NCI-H748 (cell line): ENCODE results near the gene G6PC1.
"Not testable (repeated sequence)": the region's sequence is repeated elsewhere in the genome, so short reads cannot be mapped to it uniquely, and the experiment has no call there.

Experiments
- DNase-seq: peaks from one replicate; lab custom pipeline; 2025; ENCODE audit not compliant: unreplicated experiment; lab: John Stamatoyannopoulos, UW

Gene G6PC1

DNA sequence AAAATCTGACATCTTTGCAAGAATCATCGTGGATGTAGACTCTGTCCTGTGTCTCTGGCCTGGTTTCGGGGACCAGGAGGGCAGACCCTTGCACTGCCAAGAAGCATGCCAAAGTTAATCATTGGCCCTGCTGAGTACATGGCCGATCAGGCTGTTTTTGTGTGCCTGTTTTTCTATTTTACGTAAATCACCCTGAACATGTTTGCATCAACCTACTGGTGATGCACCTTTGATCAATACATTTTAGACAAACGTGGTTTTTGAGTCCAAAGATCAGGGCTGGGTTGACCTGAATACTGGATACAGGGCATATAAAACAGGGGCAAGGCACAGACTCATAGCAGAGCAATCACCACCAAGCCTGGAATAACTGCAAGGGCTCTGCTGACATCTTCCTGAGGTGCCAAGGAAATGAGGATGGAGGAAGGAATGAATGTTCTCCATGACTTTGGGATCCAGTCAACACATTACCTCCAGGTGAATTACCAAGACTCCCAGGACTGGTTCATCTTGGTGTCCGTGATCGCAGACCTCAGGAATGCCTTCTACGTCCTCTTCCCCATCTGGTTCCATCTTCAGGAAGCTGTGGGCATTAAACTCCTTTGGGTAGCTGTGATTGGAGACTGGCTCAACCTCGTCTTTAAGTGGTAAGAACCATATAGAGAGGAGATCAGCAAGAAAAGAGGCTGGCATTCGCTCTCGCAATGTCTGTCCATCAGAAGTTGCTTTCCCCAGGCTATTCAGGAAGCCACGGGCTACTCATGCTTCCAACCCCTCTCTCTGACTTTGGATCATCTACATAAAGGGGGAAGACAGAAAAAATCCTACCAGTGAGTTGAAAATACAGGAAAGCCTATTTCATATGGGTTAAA, at the start of gene G6PC1:
Gene G6PC1, plus strand, starts transcription at position 340 of the 872 bp plus-strand sequence. Its CDS starts 78 bp downstream, at position 418.
- no peak for DNase-seq

DNA sequence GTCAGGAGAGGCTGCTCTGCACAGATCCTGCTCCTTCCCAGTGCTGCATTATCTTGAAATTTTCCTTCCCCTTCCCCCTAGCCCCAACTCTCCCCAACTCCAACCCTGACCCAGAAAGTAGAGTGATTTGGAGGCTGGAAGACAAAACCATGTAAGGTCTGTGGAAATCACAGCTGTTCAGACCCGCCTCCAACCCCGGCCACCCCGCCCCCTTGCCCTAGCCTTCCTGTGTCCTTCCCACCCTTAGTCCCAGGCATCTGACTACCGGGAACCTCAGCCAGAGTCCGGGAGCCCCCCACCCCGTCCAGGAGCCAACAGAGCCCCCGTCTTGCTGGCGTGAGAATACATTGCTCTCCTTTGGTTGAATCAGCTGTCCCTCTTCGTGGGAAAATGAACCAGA, 49.6 kb upstream of the G6PC1 start, which contains the start of gene AOC3:
Gene AOC3, plus strand, starts transcription at position 246 of the 400 bp plus-strand sequence. Its CDS starts 145 bp downstream, at position 391.
- no peak for DNase-seq

DNA sequence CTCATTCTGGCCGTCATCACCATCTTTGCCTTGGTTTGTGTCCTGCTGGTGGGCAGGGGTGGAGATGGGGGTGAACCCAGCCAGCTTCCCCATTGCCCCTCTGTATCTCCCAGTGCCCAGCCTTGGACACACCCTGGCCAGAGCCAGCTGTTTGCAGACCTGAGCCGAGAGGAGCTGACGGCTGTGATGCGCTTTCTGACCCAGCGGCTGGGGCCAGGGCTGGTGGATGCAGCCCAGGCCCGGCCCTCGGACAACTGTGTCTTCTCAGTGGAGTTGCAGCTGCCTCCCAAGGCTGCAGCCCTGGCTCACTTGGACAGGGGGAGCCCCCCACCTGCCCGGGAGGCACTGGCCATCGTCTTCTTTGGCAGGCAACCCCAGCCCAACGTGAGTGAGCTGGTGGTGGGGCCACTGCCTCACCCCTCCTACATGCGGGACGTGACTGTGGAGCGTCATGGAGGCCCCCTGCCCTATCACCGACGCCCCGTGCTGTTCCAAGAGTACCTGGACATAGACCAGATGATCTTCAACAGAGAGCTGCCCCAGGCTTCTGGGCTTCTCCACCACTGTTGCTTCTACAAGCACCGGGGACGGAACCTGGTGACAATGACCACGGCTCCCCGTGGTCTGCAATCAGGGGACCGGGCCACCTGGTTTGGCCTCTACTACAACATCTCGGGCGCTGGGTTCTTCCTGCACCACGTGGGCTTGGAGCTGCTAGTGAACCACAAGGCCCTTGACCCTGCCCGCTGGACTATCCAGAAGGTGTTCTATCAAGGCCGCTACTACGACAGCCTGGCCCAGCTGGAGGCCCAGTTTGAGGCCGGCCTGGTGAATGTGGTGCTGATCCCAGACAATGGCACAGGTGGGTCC, 49.0 kb upstream of the G6PC1 start:
- DNase-seq, result not testable (repeated sequence)

DNA sequence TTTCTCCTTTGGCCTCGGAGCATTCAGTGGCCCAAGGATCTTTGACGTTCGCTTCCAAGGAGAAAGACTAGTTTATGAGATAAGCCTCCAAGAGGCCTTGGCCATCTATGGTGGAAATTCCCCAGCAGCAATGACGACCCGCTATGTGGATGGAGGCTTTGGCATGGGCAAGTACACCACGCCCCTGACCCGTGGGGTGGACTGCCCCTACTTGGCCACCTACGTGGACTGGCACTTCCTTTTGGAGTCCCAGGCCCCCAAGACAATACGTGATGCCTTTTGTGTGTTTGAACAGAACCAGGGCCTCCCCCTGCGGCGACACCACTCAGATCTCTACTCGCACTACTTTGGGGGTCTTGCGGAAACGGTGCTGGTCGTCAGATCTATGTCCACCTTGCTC, 48.2 kb upstream of the G6PC1 start:
- no peak for DNase-seq

DNA sequence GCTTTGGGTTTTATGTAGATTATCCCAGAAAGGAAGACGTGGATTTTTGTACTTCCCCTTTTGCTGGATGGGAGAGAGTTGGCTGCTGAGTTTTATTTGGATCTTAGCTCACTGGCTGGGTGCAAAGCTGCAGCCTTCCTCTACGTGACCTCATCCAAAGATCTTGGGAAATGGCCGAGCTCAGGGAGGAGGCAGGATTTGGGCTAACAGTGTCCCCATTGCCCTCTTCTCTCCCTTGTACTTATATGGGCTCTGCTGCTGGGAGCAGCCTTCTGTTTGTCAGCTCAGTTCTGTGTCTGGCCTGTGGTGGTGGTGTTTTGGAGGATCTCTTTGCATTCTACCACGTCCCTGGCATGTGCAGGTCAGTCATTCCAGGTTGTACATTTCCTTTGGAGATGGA, 47.6 kb upstream of the G6PC1 start:
- DNase-seq, result no peak

DNA sequence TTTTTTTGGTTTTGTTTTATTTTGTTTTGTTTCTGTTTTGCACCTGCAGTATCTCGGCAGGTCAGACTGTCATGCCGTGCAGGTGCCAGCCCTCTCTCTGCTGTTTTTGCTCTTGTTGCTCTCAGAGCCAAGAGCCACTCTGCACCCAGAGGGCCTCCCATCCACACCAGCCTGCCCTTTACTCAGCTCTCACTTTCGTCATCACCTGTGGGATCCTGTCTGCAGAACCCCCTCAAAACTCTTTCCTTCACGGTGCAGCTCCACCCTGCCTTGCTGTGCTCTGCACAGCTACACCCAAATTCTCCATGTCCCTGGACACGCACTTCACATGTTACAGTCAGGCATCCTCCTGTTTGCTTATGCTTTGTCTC, 47.0 kb upstream of the G6PC1 start:
- DNase-seq, result no peak

DNA sequence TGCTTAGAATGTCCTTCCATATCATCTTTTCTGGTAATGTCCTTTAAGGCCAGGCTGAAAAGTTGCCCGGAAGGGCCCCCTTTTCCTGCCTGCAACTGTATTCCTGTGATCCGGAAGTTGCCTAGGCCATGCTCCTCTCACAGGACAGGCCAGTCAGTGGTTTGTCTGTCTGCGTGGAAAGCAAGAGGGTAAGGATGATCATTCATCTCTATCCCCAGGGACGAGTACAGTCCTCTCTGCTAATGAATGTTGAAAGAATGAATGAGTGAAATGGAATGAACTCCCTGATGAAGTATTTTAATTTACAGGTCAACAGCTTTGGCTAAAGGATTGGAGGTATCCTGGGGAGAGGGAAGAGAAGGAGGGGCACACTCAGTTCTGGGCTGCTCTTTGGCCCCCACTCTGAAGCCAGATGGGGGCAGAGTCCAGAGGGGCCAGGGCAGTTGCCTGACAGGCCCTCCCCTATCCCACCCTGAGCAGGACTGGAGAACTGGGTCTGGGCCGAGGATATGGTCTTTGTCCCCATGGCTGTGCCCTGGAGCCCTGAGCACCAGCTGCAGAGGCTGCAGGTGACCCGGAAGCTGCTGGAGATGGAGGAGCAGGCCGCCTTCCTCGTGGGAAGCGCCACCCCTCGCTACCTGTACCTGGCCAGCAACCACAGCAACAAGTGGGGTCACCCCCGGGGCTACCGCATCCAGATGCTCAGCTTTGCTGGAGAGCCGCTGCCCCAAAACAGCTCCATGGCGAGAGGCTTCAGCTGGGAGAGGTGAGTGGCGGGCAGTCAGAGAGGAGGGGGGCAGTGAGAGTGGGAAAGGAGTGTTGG, 46.4 kb upstream of the G6PC1 start:
- DNase-seq, result peak; percentile 14

DNA sequence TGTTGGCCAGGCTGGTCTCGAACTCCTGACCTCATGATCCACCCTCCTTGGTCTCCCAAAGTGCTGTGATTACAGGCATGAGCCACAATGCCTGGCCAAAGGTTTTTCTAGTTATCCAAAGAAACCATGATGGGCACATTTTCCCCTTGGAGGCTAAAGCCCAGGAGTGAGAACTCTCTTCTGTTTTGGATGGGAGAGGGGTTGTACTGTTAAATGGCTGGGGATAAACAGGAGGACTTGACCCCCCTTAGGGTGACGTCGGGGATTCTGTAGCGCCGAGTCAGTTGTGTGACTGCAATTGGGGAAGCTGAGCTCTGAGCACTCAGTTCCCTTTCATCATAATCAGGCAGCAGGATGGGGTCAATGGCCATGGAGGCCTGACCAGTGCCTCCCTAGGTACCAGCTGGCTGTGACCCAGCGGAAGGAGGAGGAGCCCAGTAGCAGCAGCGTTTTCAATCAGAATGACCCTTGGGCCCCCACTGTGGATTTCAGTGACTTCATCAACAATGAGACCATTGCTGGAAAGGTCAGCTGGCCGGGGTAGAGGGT, 45.5 kb upstream of the G6PC1 start:
- no peak for DNase-seq

DNA sequence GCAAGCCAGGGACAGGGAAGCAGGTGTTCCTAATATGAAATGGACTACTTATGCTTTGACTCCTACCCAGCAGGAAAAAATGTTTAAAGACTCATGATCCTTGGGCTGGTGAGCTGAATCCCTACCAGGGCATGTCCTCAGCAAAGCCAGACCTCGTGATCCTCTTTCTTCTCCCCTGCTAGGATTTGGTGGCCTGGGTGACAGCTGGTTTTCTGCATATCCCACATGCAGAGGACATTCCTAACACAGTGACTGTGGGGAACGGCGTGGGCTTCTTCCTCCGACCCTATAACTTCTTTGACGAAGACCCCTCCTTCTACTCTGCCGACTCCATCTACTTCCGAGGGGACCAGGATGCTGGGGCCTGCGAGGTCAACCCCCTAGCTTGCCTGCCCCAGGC, 44.5 kb upstream of the G6PC1 start:
- not testable (repeated sequence) for DNase-seq

DNA sequence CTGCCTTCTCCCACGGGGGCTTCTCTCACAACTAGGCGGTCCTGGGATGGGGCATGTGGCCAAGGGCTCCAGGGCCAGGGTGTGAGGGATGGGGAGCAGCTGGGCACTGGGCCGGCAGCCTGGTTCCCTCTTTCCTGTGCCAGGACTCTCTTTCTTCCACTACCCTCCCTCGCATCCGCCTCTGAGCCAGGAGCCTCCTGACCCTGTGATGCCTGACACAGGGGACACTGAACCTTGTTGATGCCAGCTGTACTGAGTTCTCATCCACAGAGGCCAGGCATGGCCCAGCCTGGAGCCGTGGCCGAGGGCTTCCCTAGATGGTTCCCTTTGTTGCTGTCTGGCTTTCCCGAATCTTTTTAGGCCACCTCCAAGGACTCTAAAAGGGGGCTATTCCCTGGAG, 44.1 kb upstream of the G6PC1 start:
- DNase-seq, result not testable (repeated sequence)

DNA sequence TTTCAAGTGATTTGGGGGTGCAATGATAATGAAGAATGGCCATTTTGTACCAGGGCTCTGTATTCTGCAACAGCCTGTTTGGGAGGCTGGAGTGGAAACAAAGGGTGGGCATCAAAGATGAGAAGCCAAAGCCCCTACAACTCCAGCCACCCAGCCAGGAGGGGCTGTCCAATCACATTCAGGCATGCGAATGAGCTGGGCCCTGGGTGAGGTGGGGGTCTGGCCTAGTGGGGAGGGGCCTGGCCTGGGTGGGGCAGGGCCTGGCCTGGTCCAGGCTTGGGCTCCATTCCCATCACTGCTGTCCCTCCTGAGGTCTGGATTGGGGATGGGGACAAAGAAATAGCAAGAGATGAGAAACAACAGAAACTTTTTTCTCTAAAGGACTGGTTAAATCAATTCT, 43.2 kb upstream of the G6PC1 start:
- DNase-seq, result no peak

DNA sequence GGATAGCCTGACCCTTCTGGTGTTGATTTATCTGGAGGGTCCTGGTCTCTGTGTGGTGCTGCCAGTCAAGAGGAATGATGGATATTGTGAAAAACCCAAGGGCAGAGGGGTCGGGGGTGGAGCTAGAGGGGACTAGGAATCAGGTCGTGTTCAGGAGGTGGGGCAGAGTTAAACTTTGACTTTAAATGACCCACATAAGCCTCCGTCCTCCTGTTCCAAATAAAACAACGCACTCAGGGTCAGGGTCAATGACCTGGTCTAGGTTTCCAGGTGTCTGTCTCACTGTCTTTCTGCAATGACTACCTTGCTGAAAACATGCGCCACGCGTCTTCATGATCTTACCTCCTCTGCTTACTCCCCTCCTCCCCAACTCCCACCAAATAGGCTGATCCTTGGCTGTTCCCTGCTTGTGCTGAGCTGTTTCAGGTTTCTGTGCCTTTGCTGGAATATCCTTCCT, 34.9 kb upstream of the G6PC1 start:
- DNase-seq, result no peak

DNA sequence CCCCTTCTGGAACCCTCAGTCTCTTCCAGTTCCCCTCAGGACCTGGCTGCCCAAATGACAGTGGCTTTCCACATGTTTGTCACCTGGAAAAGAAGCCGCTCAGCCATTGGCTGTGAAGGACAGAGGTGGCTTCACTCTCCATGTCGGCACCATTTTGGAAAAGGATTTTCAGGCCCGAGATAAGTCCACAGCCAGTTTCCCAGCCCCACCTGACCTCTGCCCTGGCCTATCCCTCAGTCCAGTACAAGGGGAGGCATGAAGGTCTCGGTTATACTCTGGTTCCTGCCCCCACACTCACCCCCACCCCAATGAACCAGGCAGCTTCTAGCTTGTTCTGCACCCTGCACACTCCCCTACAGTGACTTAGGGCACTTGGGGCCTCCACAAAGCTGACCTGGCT, 34.4 kb upstream of the G6PC1 start:
- no peak for DNase-seq

DNA sequence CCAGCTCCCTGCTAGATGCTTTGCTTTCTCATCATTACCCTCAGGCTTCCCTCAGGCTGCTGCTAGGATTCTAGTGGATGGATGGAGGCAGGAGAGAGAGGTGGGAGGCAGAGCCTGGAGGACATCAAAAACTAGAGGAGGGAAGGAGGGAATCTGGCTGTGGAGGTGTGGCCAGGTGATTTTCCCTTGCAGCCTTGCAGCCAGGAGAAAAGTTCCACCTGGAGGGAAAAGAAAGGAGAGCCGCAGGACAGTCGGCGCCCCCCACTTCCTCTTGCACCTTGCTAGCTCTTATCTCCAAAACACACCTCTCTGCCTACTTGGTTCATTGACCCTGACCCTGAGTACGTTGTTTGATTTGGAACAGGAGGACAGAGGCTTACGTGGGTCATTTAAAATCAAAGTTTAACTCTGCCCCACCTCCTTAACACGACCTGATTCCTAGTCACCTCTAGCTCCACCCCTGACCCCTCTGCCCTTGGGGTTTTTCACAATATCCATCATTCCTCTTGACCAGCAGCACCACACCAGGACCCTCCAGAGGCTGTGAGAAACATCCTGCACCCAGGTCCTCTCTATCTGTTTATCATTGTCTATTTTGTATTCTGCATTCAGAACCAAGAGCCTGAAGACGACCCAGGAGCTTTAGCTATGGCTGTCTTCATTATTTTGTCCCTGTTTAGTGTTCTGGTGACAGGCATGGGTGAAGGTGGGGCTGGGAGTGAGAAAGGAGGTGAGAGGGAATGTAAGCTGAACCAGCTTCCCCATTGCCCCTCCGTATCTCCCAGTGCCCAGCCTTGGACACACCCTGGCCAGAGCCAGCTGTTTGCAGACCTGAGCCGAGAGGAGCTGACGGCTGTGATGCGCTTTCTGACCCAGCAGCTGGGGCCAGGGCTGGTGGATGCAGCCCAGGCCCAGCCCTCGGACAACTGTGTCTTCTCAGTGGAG, 33.7 kb upstream of the G6PC1 start:
- DNase-seq, result no peak

DNA sequence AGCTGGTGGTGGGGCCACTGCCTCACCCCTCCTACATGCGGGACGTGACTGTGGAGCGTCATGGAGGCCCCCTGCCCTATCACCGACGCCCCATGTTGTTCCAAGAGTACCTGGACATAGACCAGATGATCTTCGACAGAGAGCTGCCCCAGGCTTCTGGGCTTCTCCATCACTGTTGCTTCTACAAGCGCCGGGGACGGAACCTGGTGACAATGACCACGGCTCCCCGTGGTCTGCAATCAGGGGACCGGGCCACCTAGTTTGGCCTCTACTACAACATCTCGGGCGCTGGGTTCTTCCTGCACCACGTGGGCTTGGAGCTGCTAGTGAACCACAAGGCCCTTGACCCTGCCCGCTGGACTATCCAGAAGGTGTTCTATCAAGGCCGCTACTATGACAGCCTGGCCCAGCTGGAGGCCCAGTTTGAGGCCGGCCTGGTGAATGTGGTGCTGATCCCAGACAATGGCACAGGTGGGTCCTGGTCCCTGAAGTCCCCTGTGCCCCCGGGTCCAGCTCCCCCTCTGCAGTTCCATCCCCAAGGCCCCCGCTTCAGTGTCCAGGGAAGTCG, 32.8 kb upstream of the G6PC1 start:
- DNase-seq, result not testable (repeated sequence)

DNA sequence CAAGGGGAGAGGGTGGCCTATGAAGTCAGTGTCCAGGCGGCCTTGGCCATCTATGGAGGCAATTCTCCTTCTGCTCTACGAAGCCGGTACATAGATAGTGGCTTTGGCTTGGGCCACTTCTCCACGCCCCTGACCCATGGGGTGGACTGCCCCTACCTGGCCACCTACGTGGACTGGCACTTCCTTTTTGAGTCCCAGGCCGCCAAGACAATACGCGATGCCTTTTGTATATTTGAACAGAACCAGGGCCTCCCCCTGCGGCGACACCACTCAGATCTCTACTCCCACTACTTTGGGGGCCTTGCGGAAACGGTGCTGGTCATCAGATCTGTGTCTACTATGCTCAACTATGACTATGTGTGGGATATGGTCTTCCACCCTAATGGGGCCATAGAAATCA, 32.3 kb upstream of the G6PC1 start:
- no peak for DNase-seq

DNA sequence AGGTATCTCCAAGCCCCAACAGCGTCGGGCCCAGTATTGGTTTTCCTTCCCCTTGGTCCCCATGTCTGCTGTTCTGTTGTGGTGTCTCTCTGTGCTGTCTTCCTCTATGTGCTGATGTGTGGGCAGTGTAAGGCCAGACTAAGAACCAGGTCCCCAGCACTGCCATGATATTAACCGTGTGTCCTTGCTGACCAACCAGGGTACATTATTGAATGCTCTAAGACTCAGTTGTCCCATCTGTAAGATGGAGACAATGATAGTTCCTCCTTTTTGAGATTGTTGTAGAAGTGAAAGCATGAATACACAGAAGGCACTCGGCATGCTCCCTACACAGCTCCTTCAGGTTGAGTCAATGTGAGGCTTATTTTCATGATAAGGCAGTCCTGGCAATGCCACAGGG, 29.0 kb upstream of the G6PC1 start:
- no peak for DNase-seq

DNA sequence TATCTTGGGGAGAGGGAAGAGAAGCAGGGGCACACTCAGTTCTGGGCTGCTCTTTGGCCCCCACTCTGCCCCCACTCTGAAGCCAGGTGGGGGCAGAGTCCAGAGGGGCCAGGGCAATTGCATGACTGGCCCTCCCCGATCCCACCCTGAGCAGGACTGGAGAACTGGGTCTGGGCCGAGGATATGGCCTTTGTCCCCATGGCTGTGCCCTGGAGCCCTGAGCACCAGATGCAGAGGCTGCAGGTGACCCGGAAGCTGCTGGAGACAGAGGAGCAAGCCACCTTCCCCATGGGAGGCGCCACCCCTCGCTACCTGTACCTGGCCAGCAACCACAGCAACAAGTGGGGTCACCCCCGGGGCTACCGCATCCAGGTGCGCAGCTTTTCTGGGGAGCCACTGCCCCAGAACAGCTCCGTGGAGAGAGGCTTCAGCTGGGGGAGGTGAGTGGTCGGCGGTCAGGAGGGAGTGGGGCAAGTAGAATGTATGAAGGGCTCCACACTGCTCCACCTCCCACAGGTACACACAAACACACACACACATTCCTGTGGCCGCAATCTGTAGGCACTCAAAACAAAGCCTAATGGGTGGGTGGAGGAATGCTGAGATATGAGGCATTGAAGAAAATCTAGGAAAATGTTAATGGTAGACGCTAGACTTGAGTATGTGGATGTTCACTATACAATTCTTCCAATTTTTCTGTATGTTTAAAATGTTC, 28.2 kb upstream of the G6PC1 start:
- no peak for DNase-seq

DNA sequence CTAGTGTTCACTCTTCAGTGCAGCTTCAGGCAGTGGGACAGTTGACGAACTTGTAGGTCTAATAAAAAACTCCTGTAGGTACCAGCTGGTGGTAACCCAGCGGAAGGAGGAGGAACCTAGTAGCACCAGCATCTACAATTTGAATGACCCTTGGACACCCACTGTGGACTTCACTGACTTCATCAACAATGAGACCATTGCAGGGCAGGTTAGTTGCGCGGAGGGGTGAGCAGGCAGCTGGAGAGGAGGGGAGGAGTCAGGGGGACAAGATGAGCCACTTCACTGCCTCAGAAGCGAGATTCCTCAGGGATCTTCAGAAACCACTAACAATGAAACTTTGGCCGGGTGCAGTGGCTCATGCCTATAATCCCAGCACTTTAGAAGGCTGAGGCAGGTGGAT, 27.3 kb upstream of the G6PC1 start:
- DNase-seq, result no peak
